Body of pancreas (tissue), 4 donors: ENCODE data around the gene WEE1. TPM values are rescaled to one million over a fixed set of nuclear protein-coding genes. Genes with fewer than 3 reads are reported as not detected.
"Not testable (repeated sequence)": the region's sequence is repeated elsewhere in the genome, so short reads cannot be mapped to it uniquely, and the experiment has no call there.

Source experiments
- ATAC-seq: fragments of 150-250 bp; one replicate; pipeline ENCODE4 v1.9.1; 2016
- DNase-seq, 4 donors: peaks; one replicate each; pipeline ENCODE4 v3.0.0-alpha.2; 2019
- H3K27ac ChIP-seq, 4 donors: fragments of 200-600 bp; sonication (generic); 1 replicate in 3 of 4; 2 replicates in 1 of 4; pipeline versions ENCODE4 v1.5.1 to v1.6.1; 2016 to 2019; ENCODE audit warnings: mild to moderate bottlenecking in 1 of 4, mixed read lengths in 1 of 4, moderate library complexity in 1 of 4
- H3K27me3 ChIP-seq, 2 donors: fragments of 200-600 bp; sonication (generic); one replicate each; pipeline ENCODE4 v1.6.0; 2016; ENCODE audit warnings: mild to moderate bottlenecking in 1 of 2
- H3K36me3 ChIP-seq, 2 donors: fragments of 200-600 bp; sonication (generic); replicated peaks in 1 of 2; 2 replicates each; pipeline ENCODE4 v1.5.1; 2016; ENCODE audit warnings: low read depth in 2 of 2; ENCODE audit not compliant: insufficient read depth in 1 of 2
- H3K4me1 ChIP-seq: fragments of 200-600 bp; sonication (generic); one replicate; pipeline ENCODE4 v1.6.0; 2016
- H3K4me3 ChIP-seq, 2 donors: fragments of 200-600 bp; sonication (generic); 1 replicate in 1 of 2; 2 replicates in 1 of 2; pipeline ENCODE4 v1.5.1; 2016 to 2019
- H3K9me3 ChIP-seq, 3 donors: fragments of 200-600 bp; sonication (generic); 1 replicate in 2 of 3; 2 replicates in 1 of 3; pipeline ENCODE4 v1.5.1; 2016
- POLR2A ChIP-seq, 3 donors: fragments of 450-650 bp; IDR thresholded peaks; one replicate each; pipeline ENCODE4 v1.6.1; 2016; ENCODE audit warnings: antibody characterized with exemption in 3 of 3, mild to moderate bottlenecking in 2 of 3
- WGBS, 2 donors: methylation state at CpG; one replicate each; pipeline ENCODE4 v1.1.5; 2017; 5-methylcytosine and 5-hydroxymethylcytosine counted together
- intact Hi-C: fragments of 100-400 bp; cut with DNase I; formaldehyde crosslinking; loops from one replicate; pipeline ENCODE4 v1.15.1; 2023
- total RNA-seq, 2 donors: library from RNA; depleted of rRNA; stranded (reverse); fragments of >200 nt; gene quantifications; one replicate each; pipeline ENCODE4 v1.1.0, GENCODE V29; 2016
- TF ChIP-seq, protein P1 (sequence below), 7 experiments: fragments of 450-650 bp in 4 of 7; fragments of 200-600 bp in 3 of 7; sonication (generic) in 3 of 7; IDR thresholded peaks; one replicate each; pipeline ENCODE4 v1.5.1; 2016 to 2019; ENCODE audit warnings: antibody characterized with exemption in 7 of 7

Gene WEE1
- total RNA-seq, 2 donors from 2014 or later, result 11.2 to 16.8 TPM

DNA sequence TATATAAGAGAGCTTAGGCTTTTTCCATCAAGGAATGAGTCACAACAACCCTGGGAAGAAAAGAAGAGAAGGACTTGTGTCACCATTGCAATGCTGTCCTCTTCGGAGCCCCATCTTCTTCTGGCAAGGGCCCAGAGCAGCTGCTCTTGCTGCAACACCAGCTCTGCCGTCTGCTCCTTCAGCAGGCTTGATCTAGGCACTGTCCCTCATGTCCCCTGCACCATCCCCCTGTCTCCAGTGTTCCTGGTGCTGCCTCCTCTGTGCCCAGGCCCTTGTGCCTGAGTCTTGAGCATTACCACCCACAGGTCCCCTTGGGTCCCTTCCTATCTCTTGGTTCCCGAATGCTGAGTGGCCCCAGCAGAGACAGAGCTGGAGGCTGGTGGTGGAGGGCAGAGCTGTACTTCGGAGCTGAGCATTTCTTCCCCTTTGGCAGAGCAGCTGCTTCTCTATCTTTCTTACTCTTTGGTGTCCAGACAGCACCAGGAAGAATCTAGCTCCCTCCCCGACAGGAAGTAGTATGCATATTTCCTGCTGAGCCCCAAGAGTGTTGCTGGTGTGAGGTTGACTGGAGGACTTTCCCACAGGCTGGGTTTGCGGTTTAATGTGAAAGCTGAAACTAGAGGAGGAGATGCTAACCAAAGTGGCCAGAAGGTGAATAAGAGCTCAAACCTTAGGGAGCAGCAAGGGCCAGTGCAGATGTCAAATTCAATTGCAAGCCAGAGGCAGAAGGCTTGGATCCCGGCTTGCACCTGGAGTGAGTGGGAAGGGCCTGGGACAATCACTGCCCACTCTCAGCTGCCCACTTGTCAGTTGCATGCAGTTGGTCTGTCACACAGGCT lies 27.8 kb downstream of the WEE1 start:
- TF ChIP-seq, protein P1, sequence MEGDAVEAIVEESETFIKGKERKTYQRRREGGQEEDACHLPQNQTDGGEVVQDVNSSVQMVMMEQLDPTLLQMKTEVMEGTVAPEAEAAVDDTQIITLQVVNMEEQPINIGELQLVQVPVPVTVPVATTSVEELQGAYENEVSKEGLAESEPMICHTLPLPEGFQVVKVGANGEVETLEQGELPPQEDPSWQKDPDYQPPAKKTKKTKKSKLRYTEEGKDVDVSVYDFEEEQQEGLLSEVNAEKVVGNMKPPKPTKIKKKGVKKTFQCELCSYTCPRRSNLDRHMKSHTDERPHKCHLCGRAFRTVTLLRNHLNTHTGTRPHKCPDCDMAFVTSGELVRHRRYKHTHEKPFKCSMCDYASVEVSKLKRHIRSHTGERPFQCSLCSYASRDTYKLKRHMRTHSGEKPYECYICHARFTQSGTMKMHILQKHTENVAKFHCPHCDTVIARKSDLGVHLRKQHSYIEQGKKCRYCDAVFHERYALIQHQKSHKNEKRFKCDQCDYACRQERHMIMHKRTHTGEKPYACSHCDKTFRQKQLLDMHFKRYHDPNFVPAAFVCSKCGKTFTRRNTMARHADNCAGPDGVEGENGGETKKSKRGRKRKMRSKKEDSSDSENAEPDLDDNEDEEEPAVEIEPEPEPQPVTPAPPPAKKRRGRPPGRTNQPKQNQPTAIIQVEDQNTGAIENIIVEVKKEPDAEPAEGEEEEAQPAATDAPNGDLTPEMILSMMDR (IDR thresholded peaks at IDR 0.05), result no peak
- no peak for TF ChIP-seq POLR2A (IDR thresholded peaks at IDR 0.05)
- DNase-seq (peak in 2 of 4 donors; percentile 10 to 34), ATAC-seq (no peak)
- H3K27ac ChIP-seq, result peak overlapping the region in 1 of 4 donors; percentile 37
- H3K4me3 ChIP-seq, result no peak overlapping the region
- 54 to 78% methylated on average over 6 to 7 of the region's 7 CpGs for WGBS, 2 donors
- H3K27me3 ChIP-seq, result no peaks in the 10 kb centered on the region
- intact Hi-C loops, result no loop called here
- H3K9me3 ChIP-seq, result no peaks in the 10 kb centered on the region
- no peaks in the 10 kb centered on the region for H3K36me3 ChIP-seq
- H3K4me1 ChIP-seq, result peaks cover 4% of the 10 kb centered on the region

DNA sequence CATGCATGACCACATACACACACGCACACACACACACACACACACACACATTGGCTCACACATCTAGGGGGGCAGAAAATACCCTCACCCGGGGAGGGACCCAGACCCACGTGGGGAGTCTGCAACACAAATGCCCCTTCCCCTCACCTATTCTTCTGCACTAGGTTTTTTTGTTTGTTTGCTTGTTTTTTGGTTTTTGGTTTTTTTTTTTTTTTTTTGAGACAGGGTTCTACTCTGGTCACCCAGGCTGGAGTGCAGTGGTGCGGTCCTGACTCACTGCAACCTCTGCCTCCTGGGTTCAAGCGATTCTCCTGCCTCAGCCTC lies 28.4 kb downstream of the WEE1 start:
- TF ChIP-seq, protein P1 (IDR thresholded peaks at IDR 0.05), result no peak
- TF ChIP-seq POLR2A (IDR thresholded peaks at IDR 0.05), result no peak
- Histone ChIP-seq H3K27ac (no peak overlapping the region), H3K9me3 (no peaks in the 10 kb centered on the region), H3K27me3 (no peaks in the 10 kb centered on the region), H3K4me3 (no peak overlapping the region), H3K36me3 (no peaks in the 10 kb centered on the region), H3K4me1 (peaks cover 4% of the 10 kb centered on the region)
- intact Hi-C loops, result no loop called here
- no peak for DNase-seq
- 69 to 71% methylated on average over 5 of the region's 5 CpGs for WGBS, 2 donors
- ATAC-seq, result no peak

DNA sequence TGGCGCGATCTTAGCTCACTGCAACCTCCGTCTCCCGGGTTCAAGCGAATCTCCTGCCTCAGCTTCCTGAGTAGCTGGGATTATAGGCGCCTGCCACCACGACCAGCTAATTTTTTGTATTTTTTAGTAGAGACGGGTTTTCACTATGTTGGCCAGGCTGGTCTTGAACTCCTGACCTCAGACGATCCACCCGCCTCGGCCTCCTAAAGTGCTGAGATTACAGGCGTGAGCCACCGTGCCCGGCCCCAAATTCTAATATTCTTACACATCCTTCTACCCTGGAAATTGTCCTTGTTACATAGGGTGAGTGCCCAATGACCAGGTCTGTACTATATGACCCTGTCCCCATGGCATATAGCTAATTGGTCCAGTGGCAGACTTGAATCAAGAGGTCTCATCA lies 29.7 kb downstream of the WEE1 start:
- H3K4me1 ChIP-seq, DNase-seq, H3K4me3 ChIP-seq, ATAC-seq, intact Hi-C loops, H3K27me3 ChIP-seq, H3K36me3 ChIP-seq, H3K9me3 ChIP-seq, H3K27ac ChIP-seq: not testable (repeated sequence)
- 87 to 89% methylated on average over 14 of the region's 14 CpGs for WGBS, 2 donors

DNA sequence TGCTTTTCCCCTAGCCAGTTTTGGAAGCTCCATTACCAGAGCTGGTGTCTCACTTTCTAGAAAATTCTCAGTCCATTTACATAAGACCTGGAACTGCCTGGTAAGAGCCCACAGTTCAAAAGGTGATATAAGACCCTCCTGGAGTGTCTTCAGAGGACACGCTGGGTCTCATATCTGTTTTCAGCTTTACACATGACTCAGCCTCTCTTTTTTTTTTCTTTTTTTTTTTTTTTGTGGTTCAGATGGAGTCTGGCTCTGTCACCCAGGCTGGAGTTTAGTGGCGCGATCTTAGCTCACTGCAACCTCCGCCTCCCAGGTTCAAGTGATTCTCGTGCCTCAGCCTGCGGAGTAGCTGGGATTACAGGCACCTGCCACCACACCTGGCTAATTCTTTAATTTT lies 30.7 kb downstream of the WEE1 start:
- no peak for TF ChIP-seq POLR2A (IDR thresholded peaks at IDR 0.05)
- TF ChIP-seq, protein P1 (IDR thresholded peaks at IDR 0.05), result no peak
- intact Hi-C loops, result no loop called here

DNA sequence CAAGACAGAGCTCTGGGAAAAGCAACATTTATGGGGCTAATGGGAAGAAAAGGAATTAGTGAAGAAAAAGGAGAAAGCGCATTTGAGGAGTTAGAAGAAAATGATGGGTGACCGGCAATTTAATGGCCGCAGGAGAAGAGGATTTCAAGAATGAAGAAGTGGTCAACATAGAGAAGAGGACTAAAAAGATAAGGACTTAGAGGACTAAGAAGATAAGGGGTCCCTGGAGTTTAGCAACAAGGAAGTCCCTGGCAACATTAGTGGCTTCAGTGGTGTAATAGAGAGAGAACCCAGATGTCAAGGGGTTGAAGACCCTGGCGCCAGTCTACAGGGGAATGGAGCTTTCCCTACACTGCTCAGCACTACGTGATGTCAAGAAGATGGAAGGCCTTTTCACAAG lies 32.3 kb downstream of the WEE1 start:
- Histone ChIP-seq H3K4me1 (peaks cover 4% of the 10 kb centered on the region), H3K9me3 (no peaks in the 10 kb centered on the region), H3K36me3 (no peaks in the 10 kb centered on the region), H3K27me3 (no peaks in the 10 kb centered on the region), H3K27ac (no peak overlapping the region), H3K4me3 (no peak overlapping the region)
- intact Hi-C loops, result no loop called here
- no peak for ATAC-seq
- DNase-seq, result no peak
- TF ChIP-seq, protein P1 (IDR thresholded peaks at IDR 0.05), result no peak
- no peak for TF ChIP-seq POLR2A (IDR thresholded peaks at IDR 0.05)
- 91 to 93% methylated on average over 5 of the region's 5 CpGs for WGBS, 2 donors

More for the DNA sequence above, 30.7 kb downstream of the WEE1 start:
- Histone ChIP-seq H3K9me3 (no peaks in the 10 kb centered on the region), H3K36me3 (no peaks in the 10 kb centered on the region), H3K27me3 (no peaks in the 10 kb centered on the region), H3K4me1 (peaks cover 4% of the 10 kb centered on the region), H3K4me3 (no peak overlapping the region), H3K27ac (no peak overlapping the region)
- DNase-seq, result no peak
- WGBS, 2 donors, result 90 to 96% methylated on average over 6 of the region's 6 CpGs
- ATAC-seq, result no peak
